H1 (cell line): ENCODE results near the gene ATP11A. TPM values are rescaled to one million over a fixed set of nuclear protein-coding genes. Genes with fewer than 3 reads are reported as not detected.

Experiments
- CTCF ChIA-PET: fragments of 300-600 bp; sonication (Branson Sonifier 250); formaldehyde crosslinking; loops from one replicate; lab custom pipeline; 2021; ENCODE audit not compliant: partially characterized antibody; lab: Charles Lee
- POLR2A ChIA-PET: fragments of 300-600 bp; sonication (Branson Sonifier 250); formaldehyde crosslinking; loops from one replicate; lab custom pipeline; 2021; ENCODE audit warnings: inconsistent platforms; ENCODE audit not compliant: partially characterized antibody; lab: Charles Lee
- DNase-seq, 2 experiments: peaks; one replicate each; pipeline versions ENCODE4 v3.0.0 to v3.0.0-alpha.2; 2010 to 2022; ENCODE audit warnings: low spot score in 2 of 2, low read depth in 1 of 2, mixed read lengths in 1 of 2
- FAIRE-seq: peaks from 2 replicates; lab custom pipeline; 2011; peaks lifted over from hg19 to GRCh38; lab: Jason Lieb, UNC
- H2AFZ ChIP-seq: 2 replicates; pipeline ENCODE4 v1.8.1; 2012; ENCODE audit warnings: low read length, inconsistent platforms
- H2AK5ac ChIP-seq: 2 replicates; pipeline ENCODE4 v1.6.1; 2013; ENCODE audit warnings: low read depth, low read length
- H2BK120ac ChIP-seq: replicated peaks from 2 replicates; pipeline ENCODE3; 2013; ENCODE audit warnings: low read depth, low read length, inconsistent platforms
- H2BK12ac ChIP-seq: 2 replicates; pipeline ENCODE4 v1.6.1; 2013; ENCODE audit warnings: low read depth, low read length
- H2BK15ac ChIP-seq: 2 replicates; pipeline ENCODE4 v1.6.1; 2013; ENCODE audit warnings: low read length
- H2BK20ac ChIP-seq: 2 replicates; pipeline ENCODE4 v1.6.1; 2013; ENCODE audit warnings: low read length
- H2BK5ac ChIP-seq: 2 replicates; pipeline ENCODE4 v1.6.1; 2013; ENCODE audit warnings: low read depth, low read length
- H3K14ac ChIP-seq: 2 replicates; pipeline ENCODE4 v1.6.1; 2013; ENCODE audit warnings: inconsistent platforms; ENCODE audit not compliant: insufficient read length
- H3K18ac ChIP-seq: 2 replicates; pipeline ENCODE4 v1.6.1; 2013; ENCODE audit warnings: low read length; ENCODE audit errors: extremely low read depth
- H3K23ac ChIP-seq: 2 replicates; pipeline ENCODE4 v1.6.1; 2013; ENCODE audit warnings: inconsistent platforms; ENCODE audit not compliant: insufficient read length
- H3K23me2 ChIP-seq: 2 replicates; pipeline ENCODE4 v1.6.1; 2013; ENCODE audit warnings: low read depth, low read length
- H3K27ac ChIP-seq: 2 replicates; pipeline ENCODE4 v1.6.1; 2011; ENCODE audit warnings: low read depth, low read length, inconsistent platforms
- H3K27me3 ChIP-seq, 4 experiments: replicated peaks in 1 of 4; 1 replicate in 1 of 4; 2 replicates in 3 of 4; pipeline versions ENCODE4 v1.6.1 to v1.8.1; 2011 to 2013; ENCODE audit warnings: low read length in 3 of 4, mild to moderate bottlenecking in 3 of 4, inconsistent platforms in 2 of 4, mixed read lengths in 2 of 4, moderate library complexity in 1 of 4; ENCODE audit not compliant: control insufficient read depth in 3 of 4, insufficient read depth in 3 of 4; ENCODE audit errors: extremely low read depth in 1 of 4
- H3K36me3 ChIP-seq, 4 experiments: 2 replicates each; pipeline versions ENCODE4 v1.6.1 to v1.8.1; 2011 to 2013; ENCODE audit warnings: mild to moderate bottlenecking in 4 of 4, low read length in 3 of 4, moderate library complexity in 2 of 4, control low read depth in 1 of 4, inconsistent platforms in 1 of 4; ENCODE audit not compliant: insufficient read depth in 4 of 4, control insufficient read depth in 2 of 4
- H3K4ac ChIP-seq: replicated peaks from 2 replicates; pipeline ENCODE3; 2013; ENCODE audit warnings: low read length, low read depth, mixed read lengths, inconsistent platforms; ENCODE audit not compliant: insufficient read length
- H3K4me1 ChIP-seq, 4 experiments: replicated peaks in 1 of 4; 1 replicate in 1 of 4; 2 replicates in 3 of 4; pipeline versions ENCODE4 v1.6.1 to v1.8.1; 2011 to 2013; ENCODE audit warnings: low read length in 3 of 4, inconsistent platforms in 2 of 4, mixed read lengths in 1 of 4; ENCODE audit not compliant: insufficient read depth in 4 of 4, control insufficient read depth in 3 of 4
- H3K4me2 ChIP-seq, 2 experiments: 2 replicates each; pipeline versions ENCODE4 v1.6.1 to v1.8.1; 2011 to 2013; ENCODE audit warnings: low read depth in 2 of 2, low read length in 2 of 2, control low read depth in 1 of 2, inconsistent platforms in 1 of 2, mild to moderate bottlenecking in 1 of 2; ENCODE audit not compliant: insufficient read depth in 1 of 2
- H3K4me3 ChIP-seq, 4 experiments: fragments of 200-600, 300-600 bp in 1 of 4; sonication (generic), shearing (Covaris generic), sonication (Bioruptor Twin) in 1 of 4; 2 replicates each; pipeline versions ENCODE4 v1.5.1 to v1.8.1; 2011 to 2016; ENCODE audit warnings: low read length in 4 of 4, low read depth in 3 of 4, control low read depth in 2 of 4, inconsistent platforms in 2 of 4, mild to moderate bottlenecking in 2 of 4, mixed read lengths in 1 of 4, moderate library complexity in 1 of 4; ENCODE audit not compliant: insufficient read depth in 2 of 4; ENCODE audit errors: extremely low read depth in 1 of 4
- H3K56ac ChIP-seq: replicated peaks from 2 replicates; pipeline ENCODE3; 2013; ENCODE audit warnings: low read depth, mild to moderate bottlenecking, mixed read lengths, low read length, inconsistent platforms; ENCODE audit not compliant: insufficient read length
- H3K79me1 ChIP-seq: 2 replicates; pipeline ENCODE4 v1.6.1; 2013; ENCODE audit warnings: low read depth, low read length, control low read depth
- H3K79me2 ChIP-seq, 2 experiments: 2 replicates each; pipeline versions ENCODE4 v1.6.1 to v1.8.1; 2012 to 2013; ENCODE audit warnings: low read length in 2 of 2, mild to moderate bottlenecking in 2 of 2, inconsistent platforms in 1 of 2; ENCODE audit not compliant: insufficient read depth in 2 of 2, control insufficient read depth in 1 of 2
- H3K9ac ChIP-seq, 4 experiments: replicated peaks in 1 of 4; 1 replicate in 1 of 4; 2 replicates in 3 of 4; pipeline versions ENCODE4 v1.6.1 to v1.8.1; 2011 to 2013; ENCODE audit warnings: low read depth in 3 of 4, low read length in 3 of 4, control low read depth in 2 of 4, mild to moderate bottlenecking in 2 of 4, moderate library complexity in 2 of 4, inconsistent platforms in 1 of 4; ENCODE audit errors: extremely low read depth in 1 of 4
- H3K9me3 ChIP-seq, 2 experiments: 2 replicates each; pipeline versions ENCODE4 v1.6.1 to v1.8.1; 2012 to 2013; ENCODE audit warnings: mild to moderate bottlenecking in 2 of 2, moderate library complexity in 2 of 2, control low read depth in 1 of 2, inconsistent platforms in 1 of 2, low read depth in 1 of 2, low read length in 1 of 2, mixed read lengths in 1 of 2; ENCODE audit not compliant: insufficient read depth in 2 of 2
- H4K20me1 ChIP-seq, 2 experiments: replicated peaks in 1 of 2; 2 replicates each; pipeline versions ENCODE3 to v1.8.1; 2011 to 2013; ENCODE audit warnings: inconsistent platforms in 2 of 2, low read length in 2 of 2, mild to moderate bottlenecking in 1 of 2; ENCODE audit not compliant: insufficient read depth in 2 of 2, control insufficient read depth in 1 of 2
- H4K5ac ChIP-seq: 2 replicates; pipeline ENCODE4 v1.6.1; 2013; ENCODE audit warnings: low read length, low read depth, mixed read lengths, inconsistent platforms; ENCODE audit not compliant: insufficient read length
- H4K8ac ChIP-seq: 2 replicates; pipeline ENCODE4 v1.8.0; 2013; ENCODE audit warnings: mild to moderate bottlenecking, moderate library complexity, low read length, inconsistent platforms; ENCODE audit not compliant: insufficient read depth; ENCODE audit errors: extremely low read depth
- H4K91ac ChIP-seq: replicated peaks from 2 replicates; pipeline ENCODE3; 2013; ENCODE audit warnings: low read length, mixed read lengths, inconsistent platforms; ENCODE audit not compliant: insufficient read length
- CHD1 ChIP-seq: IDR thresholded peaks from 2 replicates; pipeline ENCODE4 v1.6.1; 2012; ENCODE audit warnings: low read depth, low read length, improper control_type of control experiment
- CTBP2 ChIP-seq: IDR thresholded peaks from 2 replicates; pipeline ENCODE4 v1.7.0; 2011; ENCODE audit warnings: borderline replicate concordance, mild to moderate bottlenecking, moderate library complexity, mixed read lengths, low read length; ENCODE audit not compliant: insufficient read depth, insufficient read length
- EGR1 ChIP-seq: IDR thresholded peaks from 2 replicates; pipeline ENCODE4 v1.6.1; 2011; ENCODE audit warnings: low read depth, low read length, borderline replicate concordance
- NRF1 ChIP-seq: IDR thresholded peaks from 2 replicates; pipeline ENCODE4 v1.6.1; 2011; ENCODE audit warnings: mild to moderate bottlenecking, low read depth, low read length, improper control_type of control experiment
- SAP30 ChIP-seq: fragments of 300-600 bp; sonication (generic); IDR thresholded peaks from 2 replicates; pipeline ENCODE4 v1.7.1; 2012; ENCODE audit warnings: low read length, moderate library complexity, mild to moderate bottlenecking, inconsistent platforms; ENCODE audit not compliant: insufficient read depth, insufficient replicate concordance
- SIN3A ChIP-seq, 2 experiments: IDR thresholded peaks in 1 of 2; conservative IDR thresholded peaks in 1 of 2; 2 replicates each; pipeline ENCODE4 v1.6.1; 2011 to 2012; ENCODE audit warnings: low read length in 2 of 2, improper control_type of control experiment in 1 of 2, low read depth in 1 of 2, mild to moderate bottlenecking in 1 of 2
- TAF1 ChIP-seq: IDR thresholded peaks from 2 replicates; pipeline ENCODE4 v1.6.1; 2011; ENCODE audit warnings: mild to moderate bottlenecking, low read depth, low read length
- ZNF274 ChIP-seq: IDR thresholded peaks from 2 replicates; pipeline ENCODE4 v1.7.0; 2012; ENCODE audit warnings: low read length, borderline replicate concordance; ENCODE audit errors: extremely low read depth
- WGBS, 2 experiments: shearing (Covaris generic) in 1 of 2; methylation state at CpG; one replicate each; pipeline versions ENCODE4 v1.1.6 to v1.1.7; 2013 to 2015; ENCODE audit warnings: low lambda C conversion rate in 2 of 2, mixed read lengths in 2 of 2, inconsistent platforms in 1 of 2, low coverage in 1 of 2, missing lambda C conversion rate in 1 of 2; ENCODE audit not compliant: insufficient replicate concordance in 2 of 2, insufficient coverage in 1 of 2, insufficient read length in 1 of 2; ENCODE audit errors: extremely low coverage in 1 of 2, missing lambda C conversion rate in 1 of 2; 5-methylcytosine and 5-hydroxymethylcytosine counted together
- polyA plus RNA-seq, 7 experiments: library from polyadenylated mRNA; depleted of rRNA in 3 of 7; stranded (reverse) in 5 of 7; unstranded in 2 of 7; fragments of >200 nt in 5 of 7; fragments of 200-250 nt in 2 of 7; gene quantifications; 1 replicate in 5 of 7; 2 replicates in 1 of 7; 4 replicates in 1 of 7; pipeline versions ENCODE4 v1.2.1 to v1.2.3, GENCODE V29; 2011 to 2013; ENCODE audit warnings: missing spikeins in 2 of 7, mixed read lengths in 2 of 7
- total RNA-seq: library from RNA; stranded (reverse); fragmentation: NEBNext Ultra II Directional; extraction: Animal tissue kit (Norgen Biotek cat#: 25700); gene quantifications from 2 replicates; pipeline ENCODE4 v1.2.1, GENCODE V29; 2021

The ATP11A gene
- total and polyA plus RNA-seq, 2 of the 8 experiments (the other 6 are each of a cell fraction or from before 2014, with no cell fraction given) = 28.8 to 72.9 TPM

- Histone ChIP-seq H3K4ac (no peak overlapping the region), H3K79me1 (peaks cover 16% of the 10 kb centered on the region), H3K4me3 (no peak overlapping the region), H2BK20ac (no peak overlapping the region), H2BK120ac (no peak overlapping the region), H3K9ac (no peak overlapping the region), H3K36me3 (no peaks in the 10 kb centered on the region), H4K91ac (no peak overlapping the region), H3K4me1 (peaks cover 3 to 32% (median 20%) of the 10 kb centered on the region in 4 experiments), H4K5ac (no peak overlapping the region), H3K27me3 (no peaks in the 10 kb centered on the region), H2BK15ac (no peak overlapping the region), H2AFZ (no peak overlapping the region), H2BK5ac (no peak overlapping the region), H3K9me3 (peaks cover 0 to 2% of the 10 kb centered on the region in 2 experiments; a peak in 1 of 4 replicates), H3K14ac (no peak overlapping the region), H3K4me2 (no peak overlapping the region), H3K23me2 (no peaks in the 10 kb centered on the region; the same call in 1 of the 2 replicates), H2BK12ac (no peak overlapping the region), H4K8ac (no peak overlapping the region), H3K23ac (no peak overlapping the region), H3K79me2 (peaks cover 0 to 80% of the 10 kb centered on the region in 2 experiments; a peak in 2 of 4 replicates), H3K27ac (no peak overlapping the region), H3K18ac (no peak overlapping the region), H2AK5ac (no peak overlapping the region), H3K56ac (no peak overlapping the region), H4K20me1 (peaks cover 0 to 2% of the 10 kb centered on the region in 2 experiments)
- ChIA-PET CTCF (interaction anchor here (0.6 to 1.2 kb wide), 3 partner anchors 10 to 12 kb away, joined by 3 read pairs; no protein-coding TSS in a partner anchor), POLR2A (interaction anchor here (0.7 kb wide), 1 partner anchor 9 kb away, joined by 3 read pairs; no protein-coding TSS in a partner anchor)
- WGBS, 2 experiments = 98% methylated on average over 13 of the region's 17 CpGs; no CpG with 5 or more reads in 1 of the 2 experiments
- no peak for TF ChIP-seq CHD1
- no peak for TF ChIP-seq SIN3A (conservative IDR thresholded peaks at IDR 0.05 in 1 of 2, IDR thresholded peaks at IDR 0.05 in 1 of 2; ENCODE audit: low read depth in 1 of 2, low read length in 2 of 2)
- no peak for TF ChIP-seq NRF1
- TF ChIP-seq CTBP2 = no peak
- TF ChIP-seq ZNF274 = no peak
- no peak for TF ChIP-seq TAF1
- TF ChIP-seq SAP30 = no peak
- no peak for TF ChIP-seq EGR1
- DNase-seq (no peak), FAIRE-seq (no peak)
Measured at GRCh38 chr13:112723771-112724170, 33.9 kb downstream of the ATP11A start.
